ENCODE results near the gene PPP4R3B. TPM values are rescaled to one million over a fixed set of nuclear protein-coding genes. Genes with fewer than 3 reads are reported as not detected.

The PPP4R3B gene
- total and polyA plus RNA-seq, 2 of the 13 experiments (the other 11 are each of a cell fraction or from before 2014, with no cell fraction given), result 24.2 to 53.0 TPM

GRCh38 chr2:55618275-55619055 lies 1.0 kb upstream of the PPP4R3B start (continued):
- no peak for TF ChIP-seq ZNF562 (CRISPR knock-in tag; IDR thresholded peaks at IDR 0.05; ENCODE audit: borderline replicate concordance)
- TF ChIP-seq RFXAP (CRISPR knock-in tag; IDR thresholded peaks at IDR 0.05; ENCODE audit: borderline replicate concordance), result peak; percentile 62; the same call in 1 of the 2 replicates
- no peak for TF ChIP-seq PAX8 (CRISPR knock-in tag; IDR thresholded peaks at IDR 0.05; ENCODE audit: borderline replicate concordance)
- no peak for TF ChIP-seq SMARCE1 (IDR thresholded peaks at IDR 0.05; ENCODE audit: borderline replicate concordance)
- TF ChIP-seq ZNF574 (CRISPR knock-in tag; IDR thresholded peaks at IDR 0.05), result peak; percentile 75
- TF ChIP-seq FOXM1 (CRISPR knock-in tag; IDR thresholded peaks at IDR 0.05), result no peak
- TF ChIP-seq MAFK (conservative IDR thresholded peaks at IDR 0.05 in 1 of 2, IDR thresholded peaks at IDR 0.05 in 1 of 2; ENCODE audit: low read length in 2 of 2), result no peak
- no peak for TF ChIP-seq ZFP36 (IDR thresholded peaks at IDR 0.05; ENCODE audit: borderline replicate concordance, low read depth, low read length, partially characterized antibody)
- TF ChIP-seq ZNF142 (CRISPR knock-in tag; IDR thresholded peaks at IDR 0.05), result no peak
- no peak for TF ChIP-seq ZNF121 (CRISPR knock-in tag; IDR thresholded peaks at IDR 0.05)
- TF ChIP-seq ZNF609 (CRISPR knock-in tag; IDR thresholded peaks at IDR 0.05; ENCODE audit: borderline replicate concordance), result no peak
- no peak for TF ChIP-seq ZNF225 (CRISPR knock-in tag; IDR thresholded peaks at IDR 0.05)
- TF ChIP-seq ZNF337 (CRISPR knock-in tag; IDR thresholded peaks at IDR 0.05; ENCODE audit: borderline replicate concordance, low read depth), result no peak
